KOPT-K1 (cell line): ENCODE measurements around the gene PPIF.

ENCODE experiments used
- H3K27ac ChIP-seq: fragments of 200-600 bp; sonication (generic); 2 replicates; pipeline ENCODE4 v1.5.1; 2016; ENCODE audit warnings: antibody characterized with exemption, mild to moderate bottlenecking, low read depth, low read length; ENCODE audit not compliant: poor library complexity, severe bottlenecking
- H3K36me3 ChIP-seq: fragments of 200-600 bp; sonication (generic); 2 replicates; pipeline ENCODE4 v1.5.1; 2017; ENCODE audit warnings: antibody characterized with exemption, mild to moderate bottlenecking, low read length, moderate library complexity; ENCODE audit not compliant: insufficient read depth
- H3K9me3 ChIP-seq: fragments of 200-600 bp; sonication (generic); 2 replicates; pipeline ENCODE4 v1.5.1; 2017; ENCODE audit warnings: antibody characterized with exemption, low read length, mild to moderate bottlenecking; ENCODE audit not compliant: insufficient read depth, poor library complexity, severe bottlenecking

PPIF gene

GRCh38 chr10:79346388-79347225 is 662 bp upstream of the PPIF start:
- H3K9me3 ChIP-seq = no peaks in the 10 kb centered on the region
- peaks cover 32% of the 10 kb centered on the region for H3K36me3 ChIP-seq
- peak overlapping the region; percentile 98 for H3K27ac ChIP-seq

- Histone ChIP-seq H3K27ac (peak overlapping the region; percentile 98), H3K36me3 (peaks cover 47% of the 10 kb centered on the region), H3K9me3 (no peaks in the 10 kb centered on the region)
Measured at GRCh38 chr10:79347894-79348639, 798 bp downstream of the PPIF start.

- Histone ChIP-seq H3K36me3 (peaks cover 52% of the 10 kb centered on the region), H3K27ac (peak overlapping the region; percentile 98), H3K9me3 (no peaks in the 10 kb centered on the region)
Measured at GRCh38 chr10:79348640-79348988, 1.3 kb downstream of the PPIF start.

GRCh38 chr10:79349072-79349491 is 1.8 kb downstream of the PPIF start:
- Histone ChIP-seq H3K9me3 (no peaks in the 10 kb centered on the region), H3K27ac (peak overlapping the region; percentile 98), H3K36me3 (peaks cover 57% of the 10 kb centered on the region)

GRCh38 chr10:79349766-79350406 is 2.6 kb downstream of the PPIF start:
- Histone ChIP-seq H3K36me3 (peaks cover 65% of the 10 kb centered on the region), H3K9me3 (no peaks in the 10 kb centered on the region), H3K27ac (no peak overlapping the region)

- H3K27ac ChIP-seq = no peak overlapping the region
- peaks cover 72% of the 10 kb centered on the region for H3K36me3 ChIP-seq
Measured at GRCh38 chr10:79350407-79351154, 3.3 kb downstream of the PPIF start.

GRCh38 chr10:79351332-79351731 is 4.1 kb downstream of the PPIF start:
- H3K9me3 ChIP-seq = no peaks in the 10 kb centered on the region
- no peak overlapping the region for H3K27ac ChIP-seq
- H3K36me3 ChIP-seq = peaks cover 80% of the 10 kb centered on the region

More at GRCh38 chr10:79350407-79351154, 3.3 kb downstream of the PPIF start:
- no peaks in the 10 kb centered on the region for H3K9me3 ChIP-seq

GRCh38 chr10:79352035-79352877 is 5.0 kb downstream of the PPIF start:
- Histone ChIP-seq H3K27ac (no peak overlapping the region), H3K36me3 (peaks cover 89% of the 10 kb centered on the region)

GRCh38 chr10:79353000-79353406 is 5.7 kb downstream of the PPIF start:
- Histone ChIP-seq H3K9me3 (no peaks in the 10 kb centered on the region), H3K36me3 (peaks cover 95% of the 10 kb centered on the region), H3K27ac (no peak overlapping the region)

More at GRCh38 chr10:79352035-79352877, 5.0 kb downstream of the PPIF start:
- H3K9me3 ChIP-seq = no peaks in the 10 kb centered on the region

GRCh38 chr10:79353726-79354125 is 6.5 kb downstream of the PPIF start:
- Histone ChIP-seq H3K27ac (no peak overlapping the region), H3K36me3 (peaks cover 91% of the 10 kb centered on the region), H3K9me3 (no peaks in the 10 kb centered on the region)

GRCh38 chr10:79354141-79354540 is 6.9 kb downstream of the PPIF start:
- H3K36me3 ChIP-seq = peaks cover 87% of the 10 kb centered on the region
- no peak overlapping the region for H3K27ac ChIP-seq
- H3K9me3 ChIP-seq = no peaks in the 10 kb centered on the region

- peaks cover 82% of the 10 kb centered on the region for H3K36me3 ChIP-seq
- no peak overlapping the region for H3K27ac ChIP-seq
- no peaks in the 10 kb centered on the region for H3K9me3 ChIP-seq
Measured at GRCh38 chr10:79354615-79355014, 7.3 kb downstream of the PPIF start.

- peaks cover 73% of the 10 kb centered on the region for H3K36me3 ChIP-seq
- H3K27ac ChIP-seq = no peak overlapping the region
Measured at GRCh38 chr10:79355420-79356017, 8.2 kb downstream of the PPIF start.

GRCh38 chr10:79356104-79356503 is 8.8 kb downstream of the PPIF start:
- H3K36me3 ChIP-seq = peaks cover 67% of the 10 kb centered on the region
- H3K27ac ChIP-seq = no peak overlapping the region
- H3K9me3 ChIP-seq = no peaks in the 10 kb centered on the region

More at GRCh38 chr10:79355420-79356017, 8.2 kb downstream of the PPIF start:
- no peaks in the 10 kb centered on the region for H3K9me3 ChIP-seq
